H1 (cell line): ENCODE measurements around the gene CWC27. TPM values are rescaled to one million over a fixed set of nuclear protein-coding genes. Genes with fewer than 3 reads are reported as not detected.

Experiments used
- CTCF ChIA-PET: fragments of 300-600 bp; sonication (Branson Sonifier 250); formaldehyde crosslinking; loops from one replicate; lab custom pipeline; 2021; ENCODE audit not compliant: partially characterized antibody; lab: Charles Lee
- POLR2A ChIA-PET: fragments of 300-600 bp; sonication (Branson Sonifier 250); formaldehyde crosslinking; loops from one replicate; lab custom pipeline; 2021; ENCODE audit warnings: inconsistent platforms; ENCODE audit not compliant: partially characterized antibody; lab: Charles Lee
- DNase-seq, 2 experiments: peaks; one replicate each; pipeline versions ENCODE4 v3.0.0 to v3.0.0-alpha.2; 2010 to 2022; ENCODE audit warnings: low spot score in 2 of 2, low read depth in 1 of 2, mixed read lengths in 1 of 2
- FAIRE-seq: peaks from 2 replicates; lab custom pipeline; 2011; peaks lifted over from hg19 to GRCh38; lab: Jason Lieb, UNC
- H2AFZ ChIP-seq: 2 replicates; pipeline ENCODE4 v1.8.1; 2012; ENCODE audit warnings: low read length, inconsistent platforms
- H2AK5ac ChIP-seq: 2 replicates; pipeline ENCODE4 v1.6.1; 2013; ENCODE audit warnings: low read depth, low read length
- H2BK120ac ChIP-seq: replicated peaks from 2 replicates; pipeline ENCODE3; 2013; ENCODE audit warnings: low read depth, low read length, inconsistent platforms
- H2BK12ac ChIP-seq: 2 replicates; pipeline ENCODE4 v1.6.1; 2013; ENCODE audit warnings: low read depth, low read length
- H2BK15ac ChIP-seq: 2 replicates; pipeline ENCODE4 v1.6.1; 2013; ENCODE audit warnings: low read length
- H2BK20ac ChIP-seq: 2 replicates; pipeline ENCODE4 v1.6.1; 2013; ENCODE audit warnings: low read length
- H2BK5ac ChIP-seq: 2 replicates; pipeline ENCODE4 v1.6.1; 2013; ENCODE audit warnings: low read depth, low read length
- H3K14ac ChIP-seq: 2 replicates; pipeline ENCODE4 v1.6.1; 2013; ENCODE audit warnings: inconsistent platforms; ENCODE audit not compliant: insufficient read length
- H3K18ac ChIP-seq: 2 replicates; pipeline ENCODE4 v1.6.1; 2013; ENCODE audit warnings: low read length; ENCODE audit errors: extremely low read depth
- H3K23ac ChIP-seq: 2 replicates; pipeline ENCODE4 v1.6.1; 2013; ENCODE audit warnings: inconsistent platforms; ENCODE audit not compliant: insufficient read length
- H3K23me2 ChIP-seq: 2 replicates; pipeline ENCODE4 v1.6.1; 2013; ENCODE audit warnings: low read depth, low read length
- H3K27ac ChIP-seq: 2 replicates; pipeline ENCODE4 v1.6.1; 2011; ENCODE audit warnings: low read depth, low read length, inconsistent platforms
- H3K27me3 ChIP-seq, 4 experiments: replicated peaks in 1 of 4; 1 replicate in 1 of 4; 2 replicates in 3 of 4; pipeline versions ENCODE4 v1.6.1 to v1.8.1; 2011 to 2013; ENCODE audit warnings: low read length in 3 of 4, mild to moderate bottlenecking in 3 of 4, inconsistent platforms in 2 of 4, mixed read lengths in 2 of 4, moderate library complexity in 1 of 4; ENCODE audit not compliant: control insufficient read depth in 3 of 4, insufficient read depth in 3 of 4; ENCODE audit errors: extremely low read depth in 1 of 4
- H3K36me3 ChIP-seq, 4 experiments: 2 replicates each; pipeline versions ENCODE4 v1.6.1 to v1.8.1; 2011 to 2013; ENCODE audit warnings: mild to moderate bottlenecking in 4 of 4, low read length in 3 of 4, moderate library complexity in 2 of 4, control low read depth in 1 of 4, inconsistent platforms in 1 of 4; ENCODE audit not compliant: insufficient read depth in 4 of 4, control insufficient read depth in 2 of 4
- H3K4ac ChIP-seq: replicated peaks from 2 replicates; pipeline ENCODE3; 2013; ENCODE audit warnings: low read length, low read depth, mixed read lengths, inconsistent platforms; ENCODE audit not compliant: insufficient read length
- H3K4me1 ChIP-seq, 4 experiments: replicated peaks in 1 of 4; 1 replicate in 1 of 4; 2 replicates in 3 of 4; pipeline versions ENCODE4 v1.6.1 to v1.8.1; 2011 to 2013; ENCODE audit warnings: low read length in 3 of 4, inconsistent platforms in 2 of 4, mixed read lengths in 1 of 4; ENCODE audit not compliant: insufficient read depth in 4 of 4, control insufficient read depth in 3 of 4
- H3K4me2 ChIP-seq, 2 experiments: 2 replicates each; pipeline versions ENCODE4 v1.6.1 to v1.8.1; 2011 to 2013; ENCODE audit warnings: low read depth in 2 of 2, low read length in 2 of 2, control low read depth in 1 of 2, inconsistent platforms in 1 of 2, mild to moderate bottlenecking in 1 of 2; ENCODE audit not compliant: insufficient read depth in 1 of 2
- H3K4me3 ChIP-seq, 4 experiments: fragments of 200-600, 300-600 bp in 1 of 4; sonication (generic), shearing (Covaris generic), sonication (Bioruptor Twin) in 1 of 4; 2 replicates each; pipeline versions ENCODE4 v1.5.1 to v1.8.1; 2011 to 2016; ENCODE audit warnings: low read length in 4 of 4, low read depth in 3 of 4, control low read depth in 2 of 4, inconsistent platforms in 2 of 4, mild to moderate bottlenecking in 2 of 4, mixed read lengths in 1 of 4, moderate library complexity in 1 of 4; ENCODE audit not compliant: insufficient read depth in 2 of 4; ENCODE audit errors: extremely low read depth in 1 of 4
- H3K56ac ChIP-seq: replicated peaks from 2 replicates; pipeline ENCODE3; 2013; ENCODE audit warnings: low read depth, mild to moderate bottlenecking, mixed read lengths, low read length, inconsistent platforms; ENCODE audit not compliant: insufficient read length
- H3K79me1 ChIP-seq: 2 replicates; pipeline ENCODE4 v1.6.1; 2013; ENCODE audit warnings: low read depth, low read length, control low read depth
- H3K79me2 ChIP-seq, 2 experiments: 2 replicates each; pipeline versions ENCODE4 v1.6.1 to v1.8.1; 2012 to 2013; ENCODE audit warnings: low read length in 2 of 2, mild to moderate bottlenecking in 2 of 2, inconsistent platforms in 1 of 2; ENCODE audit not compliant: insufficient read depth in 2 of 2, control insufficient read depth in 1 of 2
- H3K9ac ChIP-seq, 4 experiments: replicated peaks in 1 of 4; 1 replicate in 1 of 4; 2 replicates in 3 of 4; pipeline versions ENCODE4 v1.6.1 to v1.8.1; 2011 to 2013; ENCODE audit warnings: low read depth in 3 of 4, low read length in 3 of 4, control low read depth in 2 of 4, mild to moderate bottlenecking in 2 of 4, moderate library complexity in 2 of 4, inconsistent platforms in 1 of 4; ENCODE audit errors: extremely low read depth in 1 of 4
- H3K9me3 ChIP-seq, 2 experiments: 2 replicates each; pipeline versions ENCODE4 v1.6.1 to v1.8.1; 2012 to 2013; ENCODE audit warnings: mild to moderate bottlenecking in 2 of 2, moderate library complexity in 2 of 2, control low read depth in 1 of 2, inconsistent platforms in 1 of 2, low read depth in 1 of 2, low read length in 1 of 2, mixed read lengths in 1 of 2; ENCODE audit not compliant: insufficient read depth in 2 of 2
- H4K20me1 ChIP-seq, 2 experiments: replicated peaks in 1 of 2; 2 replicates each; pipeline versions ENCODE3 to v1.8.1; 2011 to 2013; ENCODE audit warnings: inconsistent platforms in 2 of 2, low read length in 2 of 2, mild to moderate bottlenecking in 1 of 2; ENCODE audit not compliant: insufficient read depth in 2 of 2, control insufficient read depth in 1 of 2
- H4K5ac ChIP-seq: 2 replicates; pipeline ENCODE4 v1.6.1; 2013; ENCODE audit warnings: low read length, low read depth, mixed read lengths, inconsistent platforms; ENCODE audit not compliant: insufficient read length
- H4K8ac ChIP-seq: 2 replicates; pipeline ENCODE4 v1.8.0; 2013; ENCODE audit warnings: mild to moderate bottlenecking, moderate library complexity, low read length, inconsistent platforms; ENCODE audit not compliant: insufficient read depth; ENCODE audit errors: extremely low read depth
- H4K91ac ChIP-seq: replicated peaks from 2 replicates; pipeline ENCODE3; 2013; ENCODE audit warnings: low read length, mixed read lengths, inconsistent platforms; ENCODE audit not compliant: insufficient read length
- ATF3 ChIP-seq: IDR thresholded peaks from 2 replicates; pipeline ENCODE4 v1.6.1; 2011; ENCODE audit warnings: low read depth, mild to moderate bottlenecking, low read length; ENCODE audit not compliant: insufficient read depth
- BACH1 ChIP-seq: IDR thresholded peaks from 2 replicates; pipeline ENCODE4 v1.6.1; 2012; ENCODE audit warnings: low read length, improper control_type of control experiment
- BCL11A ChIP-seq, 2 experiments: IDR thresholded peaks; one replicate each; pipeline ENCODE4 v1.6.1; 2011; ENCODE audit warnings: low read depth in 2 of 2, low read length in 2 of 2, mild to moderate bottlenecking in 2 of 2
- BRCA1 ChIP-seq: IDR thresholded peaks from 2 replicates; pipeline ENCODE4 v1.6.1; 2012; ENCODE audit warnings: low read depth, low read length, improper control_type of control experiment
- CEBPB ChIP-seq: IDR thresholded peaks from 2 replicates; pipeline ENCODE4 v1.6.1; 2012; ENCODE audit warnings: low read depth, low read length
- CHD2 ChIP-seq: IDR thresholded peaks from 2 replicates; pipeline ENCODE4 v1.6.1; 2012; ENCODE audit warnings: low read length, improper control_type of control experiment
- CTBP2 ChIP-seq: IDR thresholded peaks from 2 replicates; pipeline ENCODE4 v1.7.0; 2011; ENCODE audit warnings: borderline replicate concordance, mild to moderate bottlenecking, moderate library complexity, mixed read lengths, low read length; ENCODE audit not compliant: insufficient read depth, insufficient read length
- EZH2 ChIP-seq: fragments of 200-600 bp; sonication (generic); IDR thresholded peaks from 2 replicates; pipeline ENCODE4 v1.7.1; 2012; ENCODE audit warnings: low read depth, mild to moderate bottlenecking, moderate library complexity, low read length, inconsistent platforms; ENCODE audit not compliant: severe bottlenecking
- JUN ChIP-seq: IDR thresholded peaks from 2 replicates; pipeline ENCODE4 v1.6.1; 2011; ENCODE audit warnings: low read depth, mild to moderate bottlenecking, improper control_type of control experiment, low read length
- KDM4A ChIP-seq: IDR thresholded peaks from one replicate; pipeline ENCODE4 v1.7.1; 2012; ENCODE audit warnings: low read depth, mild to moderate bottlenecking, moderate library complexity, low read length, inconsistent platforms; ENCODE audit not compliant: severe bottlenecking
- MAX ChIP-seq: IDR thresholded peaks from 2 replicates; pipeline ENCODE4 v1.6.1; 2012; ENCODE audit warnings: inconsistent platforms
- RFX5 ChIP-seq: IDR thresholded peaks from 2 replicates; pipeline ENCODE4 v1.6.1; 2011; ENCODE audit warnings: low read depth, low read length, improper control_type of control experiment, borderline replicate concordance
- SIRT6 ChIP-seq: IDR thresholded peaks from one replicate; pipeline ENCODE4 v1.7.1; 2012; ENCODE audit warnings: low read length, inconsistent platforms
- TAF1 ChIP-seq: IDR thresholded peaks from 2 replicates; pipeline ENCODE4 v1.6.1; 2011; ENCODE audit warnings: mild to moderate bottlenecking, low read depth, low read length
- TCF12 ChIP-seq: IDR thresholded peaks from 2 replicates; pipeline ENCODE4 v1.6.1; 2011; ENCODE audit warnings: low read depth, mild to moderate bottlenecking, low read length
- ZNF274 ChIP-seq: IDR thresholded peaks from 2 replicates; pipeline ENCODE4 v1.7.0; 2012; ENCODE audit warnings: low read length, borderline replicate concordance; ENCODE audit errors: extremely low read depth
- polyA plus RNA-seq, 7 experiments: library from polyadenylated mRNA; depleted of rRNA in 3 of 7; stranded (reverse) in 5 of 7; unstranded in 2 of 7; fragments of >200 nt in 5 of 7; fragments of 200-250 nt in 2 of 7; gene quantifications; 1 replicate in 5 of 7; 2 replicates in 1 of 7; 4 replicates in 1 of 7; pipeline versions ENCODE4 v1.2.1 to v1.2.3, GENCODE V29; 2011 to 2013; ENCODE audit warnings: missing spikeins in 2 of 7, mixed read lengths in 2 of 7
- total RNA-seq: library from RNA; stranded (reverse); fragmentation: NEBNext Ultra II Directional; extraction: Animal tissue kit (Norgen Biotek cat#: 25700); gene quantifications from 2 replicates; pipeline ENCODE4 v1.2.1, GENCODE V29; 2021

Gene CWC27
- total and polyA plus RNA-seq, 2 of the 8 experiments (the other 6 are each of a cell fraction or from before 2014, with no cell fraction given) = 24.9 to 43.4 TPM

GRCh38 chr5:64861281-64861680, 92.6 kb downstream of the CWC27 start:
- H2AFZ ChIP-seq = no peak overlapping the region
- H4K5ac ChIP-seq = no peak overlapping the region
- POLR2A ChIA-PET = no interaction called here
- no peaks in the 10 kb centered on the region for H3K79me2 ChIP-seq
- H3K79me1 ChIP-seq = no peaks in the 10 kb centered on the region
- no peaks in the 10 kb centered on the region for H4K20me1 ChIP-seq
- H2AK5ac ChIP-seq = no peak overlapping the region
- no peak for TF ChIP-seq TAF1
- no peak for TF ChIP-seq JUN
- TF ChIP-seq BRCA1 = no peak
- TF ChIP-seq SIRT6 = no peak
- TF ChIP-seq MAX = no peak
- no peak for TF ChIP-seq KDM4A
- TF ChIP-seq ZNF274 = no peak
- TF ChIP-seq ATF3 = no peak
- TF ChIP-seq TCF12 = no peak
- no peak for TF ChIP-seq EZH2
- TF ChIP-seq CTBP2 = no peak
- no peak for TF ChIP-seq CEBPB
- TF ChIP-seq BACH1 = no peak
- no peak for TF ChIP-seq RFX5
- no peak for TF ChIP-seq CHD2
- TF ChIP-seq BCL11A (IDR thresholded peaks at IDR 0.05; ENCODE audit: low read depth in 2 of 2, low read length in 2 of 2) = no peak
- TF ChIP-seq, all 59 proteins: peak for 0
- H3K9me3 ChIP-seq = no peaks in the 10 kb centered on the region
- no peak overlapping the region for H3K14ac ChIP-seq
- no peak overlapping the region for H2BK5ac ChIP-seq
- no peak overlapping the region for H2BK12ac ChIP-seq
- H3K23ac ChIP-seq = no peak overlapping the region
- H3K23me2 ChIP-seq = no peaks in the 10 kb centered on the region
- no peaks in the 10 kb centered on the region for H3K36me3 ChIP-seq
- no peak overlapping the region for H3K4me3 ChIP-seq
- H3K4ac ChIP-seq = no peak overlapping the region
- H2BK20ac ChIP-seq = no peak overlapping the region
- no peaks in the 10 kb centered on the region for H3K4me1 ChIP-seq
- no peak overlapping the region for H4K8ac ChIP-seq
- DNase-seq = no peak
- CTCF ChIA-PET = no interaction called here
- no peak for FAIRE-seq
- no peaks in the 10 kb centered on the region for H3K27me3 ChIP-seq
- no peak overlapping the region for H3K4me2 ChIP-seq
- no peak overlapping the region for H4K91ac ChIP-seq
- no peak overlapping the region for H3K18ac ChIP-seq
- no peak overlapping the region for H3K27ac ChIP-seq
- no peak overlapping the region for H3K56ac ChIP-seq
- no peak overlapping the region for H2BK120ac ChIP-seq
- H3K9ac ChIP-seq = no peak overlapping the region
- H2BK15ac ChIP-seq = no peak overlapping the region
